SIG-M5 treated with dmso at 0.1 percent for 504 hours (cell line): ENCODE results near the gene CKS1B.

Experiments used
- DNase-seq: peaks from one replicate; lab custom pipeline; 2025; ENCODE audit not compliant: unreplicated experiment; lab: John Stamatoyannopoulos, UW

Gene CKS1B

GRCh38 chr1:155001425-155001674, 26.9 kb downstream of the CKS1B start:
- peak; percentile 87 for DNase-seq

GRCh38 chr1:155001675-155002463, 27.4 kb downstream of the CKS1B start:
- peak; percentile 100 for DNase-seq

DNA sequence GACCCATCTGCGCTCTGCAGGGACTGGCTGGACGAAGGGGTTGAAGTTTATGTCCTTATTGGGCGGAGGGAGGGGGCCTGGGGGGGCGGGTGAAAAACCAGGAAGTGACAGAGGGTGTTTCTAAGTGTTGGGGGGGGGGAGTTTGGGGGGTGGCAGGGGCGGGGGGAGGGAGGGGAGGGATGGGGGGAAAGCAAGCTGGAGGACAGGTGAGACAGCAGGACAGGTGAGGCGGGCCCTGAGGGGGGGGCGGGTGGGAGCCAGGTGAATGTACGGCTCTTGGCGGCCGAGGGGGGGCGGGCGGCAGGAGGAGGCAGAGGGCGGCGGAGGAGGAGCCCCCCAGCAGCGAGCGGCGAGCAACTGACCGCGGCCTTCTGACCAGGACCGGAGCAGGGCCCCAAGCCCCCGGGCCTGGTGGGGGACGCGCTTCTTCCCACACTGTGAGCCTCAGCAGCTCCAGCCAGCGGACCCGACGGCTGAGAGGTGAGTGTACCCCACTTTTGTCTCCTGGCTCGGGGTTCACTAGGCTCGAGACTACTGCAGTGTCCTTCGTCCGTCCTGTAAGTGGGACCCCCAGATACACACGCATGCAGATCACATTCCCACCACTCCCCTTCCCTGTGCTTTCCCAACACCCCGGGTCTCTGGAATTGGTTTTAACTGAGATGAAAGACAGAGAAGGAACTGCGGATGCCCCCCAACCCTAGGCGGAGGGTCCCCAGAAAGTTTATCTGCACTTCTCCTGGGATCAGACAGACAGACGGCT, 28.2 kb downstream of the CKS1B start, which contains the start of gene ZBTB7B:
TSS of gene ZBTB7B (plus strand) at position 339 of the 763 bp plus-strand sequence. CDS start 11,859 bp downstream, outside the sequence.
- DNase-seq = peak; percentile 95

DNA sequence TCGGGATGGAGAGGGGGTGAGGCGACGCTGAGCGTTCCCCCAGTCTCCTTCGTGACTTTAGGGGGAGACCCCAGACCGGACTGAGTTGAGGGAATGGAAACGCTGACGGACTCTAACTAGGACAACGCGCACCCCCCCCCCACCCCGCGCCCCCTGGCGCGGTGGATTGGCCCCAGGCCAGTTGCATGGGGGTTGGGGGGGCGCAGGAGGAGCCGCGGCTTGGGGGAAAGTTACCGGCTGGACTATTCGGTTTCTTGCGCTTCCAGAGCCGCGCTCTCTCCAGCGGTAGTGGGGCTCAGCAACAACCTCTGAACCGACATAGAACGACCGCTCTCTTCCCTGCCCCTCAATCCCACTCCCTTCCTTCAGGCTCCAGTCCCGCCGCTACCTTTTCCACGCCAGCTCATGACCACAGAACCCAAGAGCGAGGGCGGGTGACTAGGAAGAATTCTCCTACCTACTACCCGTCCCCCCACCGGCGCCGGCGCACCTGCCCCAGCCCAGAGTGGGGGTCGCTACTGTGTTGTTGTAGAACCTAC, 28.8 kb downstream of the CKS1B start:
- DNase-seq = no peak

GRCh38 chr1:155003766-155004351, 29.4 kb downstream of the CKS1B start:
- DNase-seq = no peak

DNA sequence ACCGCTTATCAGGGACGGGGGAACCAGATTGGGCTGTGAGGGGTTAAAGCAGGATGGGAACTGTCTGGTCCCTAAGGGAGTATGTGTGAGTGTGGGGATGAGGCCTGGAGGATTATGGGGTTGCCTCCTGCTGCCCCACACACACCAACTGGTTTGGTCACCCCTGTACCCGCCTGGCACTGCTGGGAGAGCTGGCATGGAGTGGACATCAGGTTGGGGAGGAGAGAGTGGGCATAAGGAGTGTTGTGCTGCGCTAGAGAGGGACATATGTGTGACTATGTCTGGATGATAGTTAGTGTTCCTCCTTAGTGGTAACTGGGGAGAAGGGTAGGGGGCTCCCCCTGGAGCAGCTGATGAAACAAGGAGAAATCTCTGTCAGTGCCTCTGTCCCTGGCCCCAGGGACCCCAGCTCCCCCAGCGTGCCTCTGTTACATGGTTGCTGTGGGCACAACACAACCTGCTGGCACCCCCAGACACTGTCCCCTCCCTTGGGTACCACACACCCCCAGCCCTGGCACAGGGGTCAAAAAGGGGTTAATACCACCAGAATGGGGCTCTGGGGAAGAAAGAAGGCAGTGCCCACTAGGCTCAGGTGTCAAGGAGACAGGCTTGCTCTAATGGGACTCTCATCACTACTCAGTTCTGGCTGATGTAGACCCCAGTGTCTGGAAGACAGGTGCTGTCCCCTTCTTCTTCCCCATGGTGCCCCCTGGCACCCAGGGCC, 30.0 kb downstream of the CKS1B start:
- DNase-seq = no peak

- DNase-seq = no peak
These were observed 30.9 kb downstream of the CKS1B start for GRCh38 chr1:155005076-155006011.

DNA sequence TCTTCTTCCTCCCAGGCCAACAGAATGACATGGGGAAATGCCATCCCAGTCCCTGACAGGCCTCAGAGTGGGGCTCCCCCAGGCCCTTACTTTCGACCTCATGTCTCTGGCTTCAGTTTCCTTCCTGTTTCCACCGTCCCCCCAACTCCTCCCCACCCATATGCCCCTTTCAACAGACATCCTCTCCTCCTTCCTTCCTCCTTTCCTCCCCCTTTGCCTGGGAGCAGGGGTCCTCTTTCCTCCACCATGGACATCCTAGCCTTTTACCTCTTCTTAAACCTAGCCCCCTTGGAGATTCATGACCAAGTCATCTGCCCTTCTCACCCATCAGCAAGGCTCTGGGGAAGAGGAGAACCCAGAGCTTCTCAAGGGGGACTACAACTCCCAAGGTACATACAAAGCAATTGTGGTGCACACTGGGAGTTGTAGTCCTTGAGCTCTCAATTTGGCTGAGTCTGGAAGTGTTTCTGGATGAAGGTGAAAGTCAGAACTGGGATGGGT, 32.2 kb downstream of the CKS1B start:
- DNase-seq = peak; percentile 92

DNA sequence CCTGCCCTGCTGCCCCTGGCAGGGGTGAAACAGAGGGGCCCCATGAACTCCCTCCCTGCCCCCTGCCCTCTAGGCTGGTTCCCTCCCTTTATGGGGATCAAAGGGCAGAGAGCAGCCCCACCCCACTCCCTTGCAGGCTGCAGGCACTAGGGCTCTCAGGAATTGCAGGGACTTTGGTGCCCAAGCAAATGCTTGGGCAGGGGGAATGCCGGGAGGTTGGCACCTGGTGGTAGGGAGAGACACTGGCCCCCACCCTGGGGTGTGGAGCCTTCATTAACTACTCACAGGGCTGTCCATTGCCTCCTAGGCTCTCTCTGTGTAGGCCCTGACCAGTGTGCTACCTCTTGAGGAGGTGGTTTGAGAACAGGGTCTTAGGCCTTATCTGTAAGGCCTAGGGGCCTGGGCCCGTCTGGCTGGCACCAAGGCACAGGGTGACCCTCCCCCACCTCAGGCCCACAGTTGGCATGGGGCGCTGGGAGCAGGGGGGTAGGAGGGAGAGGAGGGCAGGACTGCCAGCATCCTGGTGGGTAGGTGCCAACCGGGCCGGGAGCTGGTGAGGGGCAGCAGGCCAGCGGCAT, 32.9 kb downstream of the CKS1B start:
- no peak for DNase-seq

- DNase-seq = peak; percentile 80
These were observed 33.8 kb downstream of the CKS1B start for GRCh38 chr1:155008015-155008941.

- no peak for DNase-seq
These were observed 34.8 kb downstream of the CKS1B start for GRCh38 chr1:155009221-155009711.

DNA sequence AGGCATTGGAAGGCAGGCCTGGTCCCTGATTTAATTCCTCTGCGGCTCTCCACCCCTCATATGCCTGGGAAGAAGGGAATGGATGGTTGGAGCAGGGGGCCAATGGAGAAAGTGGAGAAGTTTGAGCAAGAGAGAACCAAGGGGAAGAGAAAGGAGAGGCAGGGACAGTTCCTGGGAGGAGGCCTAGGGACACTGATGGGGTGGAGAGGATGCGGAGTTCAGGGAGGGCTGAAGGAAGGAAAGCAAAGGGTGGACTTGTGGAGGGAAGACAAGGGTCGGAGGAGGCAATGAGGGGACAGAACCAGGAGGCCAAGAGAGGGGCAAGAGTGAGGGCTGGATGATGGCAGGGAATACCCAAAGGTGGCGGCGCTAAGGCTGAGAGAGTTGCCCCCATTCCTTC, 35.3 kb downstream of the CKS1B start:
- DNase-seq = no peak

GRCh38 chr1:155010211-155010918, 35.9 kb downstream of the CKS1B start:
- peak; percentile 80 for DNase-seq

- no peak for DNase-seq
These were observed 36.5 kb downstream of the CKS1B start for GRCh38 chr1:155011004-155011416.

DNA sequence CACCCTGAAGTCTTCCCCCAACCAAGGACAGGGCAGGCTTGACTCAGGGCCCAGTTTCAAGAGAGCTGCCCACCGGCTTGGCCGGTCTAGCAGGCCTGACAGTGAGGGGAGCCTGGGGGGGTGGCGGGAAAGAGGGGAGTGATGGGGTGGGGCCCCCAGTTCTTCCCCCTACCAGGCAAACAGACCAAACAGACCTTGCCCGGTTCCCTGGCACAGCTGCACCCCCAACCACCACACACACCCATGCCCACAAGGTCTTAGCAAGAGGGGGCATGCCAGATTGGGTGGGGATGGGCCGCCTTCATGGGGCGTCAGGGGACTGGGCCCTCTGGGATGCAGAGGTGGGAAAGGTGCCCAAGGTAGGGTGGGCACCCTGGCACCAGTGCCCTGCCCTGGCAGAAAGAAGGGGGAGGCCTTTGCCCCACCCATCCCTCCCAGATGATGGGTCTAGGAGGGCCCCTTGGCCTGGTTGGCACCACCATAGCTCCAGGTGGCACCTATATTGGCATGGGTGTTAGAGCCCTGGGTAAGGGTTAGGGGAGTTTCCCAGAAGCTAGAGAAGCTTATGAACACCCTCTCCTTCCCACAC, 37.0 kb downstream of the CKS1B start:
- DNase-seq = no peak

- DNase-seq = peak; percentile 41
These were observed 37.6 kb downstream of the CKS1B start for GRCh38 chr1:155012026-155012546.
